GM23338 (cell line): Measurements from ENCODE around the gene TRAF3. TPM values are rescaled to one million over a fixed set of nuclear protein-coding genes. Genes with fewer than 3 reads are reported as not detected.

Experiments used
- ATAC-seq: fragments of 200-7000 bp; cut with Tn5 transposase; 3 replicates; pipeline ENCODE4 v1.9.1; 2020
- DNase-seq: peaks from one replicate; pipeline ENCODE4 v3.0.0-alpha.2; 2015; ENCODE audit warnings: low spot score
- H2AFZ ChIP-seq: fragments of 200-600 bp; sonication (generic); 2 replicates; pipeline ENCODE4 v1.8.0; 2016; ENCODE audit warnings: antibody characterized with exemption, mild to moderate bottlenecking, moderate library complexity
- H3F3A ChIP-seq: fragments of 200-600 bp; sonication (generic); replicated peaks from 2 replicates; pipeline ENCODE4 v1.8.0; 2017; ENCODE audit warnings: antibody characterized with exemption, mixed run types, low read depth
- H3K27ac ChIP-seq: fragments of 200-600 bp; sonication (generic); 2 replicates; pipeline ENCODE4 v1.6.1; 2016; ENCODE audit warnings: low read depth
- H3K27me3 ChIP-seq: fragments of 200-600 bp; sonication (generic); 2 replicates; pipeline ENCODE4 v1.8.0; 2016; ENCODE audit warnings: mild to moderate bottlenecking, mixed run types, moderate library complexity; ENCODE audit not compliant: insufficient read depth
- H3K36me3 ChIP-seq: fragments of 200-600 bp; sonication (generic); 2 replicates; pipeline ENCODE4 v1.8.0; 2016; ENCODE audit warnings: mild to moderate bottlenecking; ENCODE audit not compliant: insufficient read depth
- H3K4me1 ChIP-seq: fragments of 200-600 bp; sonication (generic); 2 replicates; pipeline ENCODE4 v1.8.0; 2016; ENCODE audit warnings: mild to moderate bottlenecking, moderate library complexity; ENCODE audit not compliant: insufficient read depth
- H3K4me2 ChIP-seq: fragments of 200-600 bp; sonication (generic); 2 replicates; pipeline ENCODE4 v1.7.1; 2017; ENCODE audit warnings: mixed run types
- H3K4me3 ChIP-seq: fragments of 200-600 bp; sonication (generic); 2 replicates; pipeline ENCODE4 v1.6.1; 2016; ENCODE audit warnings: mixed run types
- H3K79me2 ChIP-seq: fragments of 200-600 bp; sonication (generic); replicated peaks from 2 replicates; pipeline ENCODE4 v1.8.0; 2017; ENCODE audit warnings: mild to moderate bottlenecking; ENCODE audit not compliant: insufficient read depth
- H3K9me2 ChIP-seq: fragments of 200-600 bp; sonication (generic); 2 replicates; pipeline ENCODE4 v1.8.0; 2017; ENCODE audit not compliant: insufficient read depth
- H4K20me1 ChIP-seq: fragments of 200-600 bp; sonication (generic); replicated peaks from 2 replicates; pipeline ENCODE4 v1.8.0; 2017; ENCODE audit warnings: mild to moderate bottlenecking; ENCODE audit not compliant: insufficient read depth
- H3K27ac Mint-ChIP-seq: 2 replicates; pipeline ENCODE4 v1.8.0; 2020; ENCODE audit warnings: inconsistent platforms, mild to moderate bottlenecking, moderate library complexity, mixed read lengths
- H3K27me3 Mint-ChIP-seq: 3 replicates; pipeline ENCODE4 v1.8.0; 2022; ENCODE audit warnings: low read depth, mild to moderate bottlenecking, moderate library complexity, mixed read lengths, inconsistent platforms; ENCODE audit not compliant: insufficient read depth, poor library complexity
- H3K36me3 Mint-ChIP-seq: 3 replicates; pipeline ENCODE4 v1.8.0; 2021; ENCODE audit warnings: low read depth, mild to moderate bottlenecking, inconsistent platforms, moderate library complexity, mixed read lengths
- H3K4me1 Mint-ChIP-seq: 3 replicates; pipeline ENCODE4 v1.8.0; 2020; ENCODE audit warnings: mild to moderate bottlenecking, inconsistent platforms, mixed read lengths
- H3K4me3 Mint-ChIP-seq: 3 replicates; pipeline ENCODE4 v1.8.0; 2021; ENCODE audit warnings: moderate library complexity, mild to moderate bottlenecking, inconsistent platforms, mixed read lengths
- H3K9me3 Mint-ChIP-seq: 3 replicates; pipeline ENCODE4 v1.8.0; 2020; ENCODE audit warnings: moderate library complexity, mild to moderate bottlenecking, inconsistent platforms, mixed read lengths
- JUNB ChIP-seq: IDR thresholded peaks from one replicate; pipeline ENCODE4 v1.6.1; 2016; ENCODE audit warnings: antibody characterized with exemption; ENCODE audit not compliant: unreplicated experiment
- NANOG ChIP-seq: IDR thresholded peaks from 2 replicates; pipeline ENCODE4 v1.6.1; 2016; ENCODE audit warnings: antibody characterized with exemption, borderline replicate concordance
- POLR2AphosphoS5 ChIP-seq: IDR thresholded peaks from 2 replicates; pipeline ENCODE4 v1.6.1; 2016; ENCODE audit warnings: antibody characterized with exemption, low read depth
- polyA plus RNA-seq: library from polyadenylated mRNA; unstranded; fragments of >200 nt; fragmentation: Nextera tagmentation; extraction: Ambion mirVana; gene quantifications from 2 replicates; pipeline ENCODE4 v1.2.1, GENCODE V29; 2016
- total RNA-seq: library from RNA; depleted of rRNA; stranded (reverse); fragments of >200 nt; shearing (Covaris generic); gene quantifications from 2 replicates; pipeline ENCODE4 v1.2.3, GENCODE V29; 2014
- TF ChIP-seq, protein P1 (sequence below): IDR thresholded peaks from one replicate; pipeline ENCODE4 v1.6.1; 2018; ENCODE audit warnings: antibody characterized with exemption; ENCODE audit not compliant: unreplicated experiment
- TF ChIP-seq, protein P2 (sequence below), 2 experiments: fragments of 200-600 bp in 1 of 2; sonication (generic) in 1 of 2; conservative IDR thresholded peaks; 2 replicates each; pipeline versions ENCODE4 v1.5.1 to v1.6.1; 2016 to 2017; ENCODE audit warnings: antibody characterized with exemption in 2 of 2, low read depth in 2 of 2, mild to moderate bottlenecking in 2 of 2, moderate library complexity in 1 of 2

TRAF3 gene
- total and polyA plus RNA-seq, 2 experiments from 2014 or later, result 3.7 to 9.3 TPM

DNA sequence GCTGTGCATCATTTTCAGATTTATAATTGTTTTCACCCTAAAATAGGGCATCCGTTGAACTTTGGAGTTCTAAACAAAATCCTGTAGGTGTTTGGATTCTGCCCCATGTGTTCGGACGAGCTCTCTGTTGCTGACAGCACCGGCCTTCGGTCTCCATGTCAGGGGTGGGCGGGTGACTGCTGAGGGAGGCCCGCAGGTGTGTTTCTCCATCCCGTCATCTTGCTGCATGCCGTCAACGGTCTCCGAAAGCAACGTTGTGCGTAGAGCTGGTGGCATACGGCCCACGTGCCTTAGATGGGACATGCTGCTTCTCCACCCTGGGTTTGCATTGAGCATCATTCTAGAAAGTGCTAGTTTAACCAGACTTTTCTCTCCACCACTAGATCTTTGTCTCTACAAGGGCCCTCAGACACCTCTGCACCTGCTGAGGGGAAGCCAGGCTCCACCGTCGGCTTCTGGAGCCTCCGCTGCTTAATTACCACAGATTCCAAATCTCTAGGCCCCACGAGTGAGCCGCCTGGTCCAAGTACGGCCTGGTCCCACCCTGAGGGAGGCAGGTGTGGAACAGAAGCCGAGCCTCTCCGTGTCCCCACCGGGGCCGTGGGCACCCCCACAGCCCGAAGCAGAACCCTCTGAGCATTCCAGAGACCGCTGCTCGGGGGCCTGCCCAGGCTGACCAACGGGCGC is 129.5 kb downstream of the TRAF3 start:
- no peak for ATAC-seq
- no peak overlapping the region for H3K27ac Mint-ChIP-seq
- peaks cover 39% of the 10 kb centered on the region for H3K36me3 Mint-ChIP-seq

DNA sequence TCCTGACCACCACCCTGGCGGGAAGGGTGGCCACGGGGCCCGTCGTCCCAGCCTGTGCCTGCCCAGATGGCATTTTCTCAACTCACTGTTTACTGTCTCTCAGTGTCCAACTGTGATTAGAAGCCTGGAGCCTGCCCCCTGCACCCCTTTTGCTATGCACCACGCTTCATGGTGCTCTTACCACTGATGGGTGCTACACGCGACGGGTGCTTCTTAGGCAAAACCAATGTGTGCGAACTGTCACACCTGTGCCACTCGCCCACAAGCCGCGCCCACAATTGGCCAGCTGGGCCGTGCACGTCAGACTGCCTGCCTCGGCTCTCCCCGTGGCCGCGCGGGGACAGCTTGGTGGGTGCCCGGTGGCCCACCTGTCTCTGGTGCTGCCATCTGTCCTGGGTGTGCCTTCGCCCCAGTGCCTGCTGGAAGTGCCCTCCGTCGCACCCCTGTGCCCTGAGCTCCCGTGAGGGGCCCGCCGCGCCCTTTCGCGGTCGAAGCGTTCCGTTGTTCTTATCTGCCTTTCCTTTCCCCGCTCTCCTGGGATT is 130.1 kb downstream of the TRAF3 start:
- Mint-ChIP-seq H3K4me1 (no peaks in the 10 kb centered on the region; the same call in 2 of the 3 replicates), H3K4me3 (no peak overlapping the region), H3K27me3 (no peaks in the 10 kb centered on the region), H3K9me3 (peaks cover 23% of the 10 kb centered on the region), H3K27ac (no peak overlapping the region), H3K36me3 (peaks cover 39% of the 10 kb centered on the region)
- ATAC-seq, result no peak
- H2AFZ ChIP-seq, result no peak overlapping the region
- H3K79me2 ChIP-seq, result no peaks in the 10 kb centered on the region
- no peaks in the 10 kb centered on the region for H3K27me3 ChIP-seq
- no peak overlapping the region for H3K27ac ChIP-seq
- H4K20me1 ChIP-seq, result no peaks in the 10 kb centered on the region
- H3K9me2 ChIP-seq, result no peaks in the 10 kb centered on the region
- DNase-seq, result no peak
- no peaks in the 10 kb centered on the region for H3K4me1 ChIP-seq
- H3K4me2 ChIP-seq, result no peak overlapping the region
- H3K4me3 ChIP-seq, result no peak overlapping the region
- H3F3A ChIP-seq, result 0 out of 2 replicates have a peak, but pooled peaks cover 7% of the 10 kb centered on the region
- H3K36me3 ChIP-seq, result no peaks in the 10 kb centered on the region
- no peak for TF ChIP-seq POLR2AphosphoS5
- TF ChIP-seq JUNB, result no peak

More for the DNA sequence above, 129.5 kb downstream of the TRAF3 start:
- no peak for DNase-seq
- Histone ChIP-seq H2AFZ (no peak overlapping the region), H3K4me1 (no peaks in the 10 kb centered on the region), H3K36me3 (no peaks in the 10 kb centered on the region), H3K4me2 (no peak overlapping the region), H3K27ac (no peak overlapping the region), H3K27me3 (no peaks in the 10 kb centered on the region), H3F3A (0 out of 2 replicates have a peak, but pooled peaks cover 7% of the 10 kb centered on the region), H3K4me3 (no peak overlapping the region), H3K9me2 (no peaks in the 10 kb centered on the region), H4K20me1 (no peaks in the 10 kb centered on the region), H3K79me2 (no peaks in the 10 kb centered on the region)
- Mint-ChIP-seq H3K9me3 (peaks cover 23% of the 10 kb centered on the region), H3K4me1 (no peaks in the 10 kb centered on the region; the same call in 2 of the 3 replicates), H3K27me3 (no peaks in the 10 kb centered on the region), H3K4me3 (no peak overlapping the region)
- no peak for TF ChIP-seq JUNB
- TF ChIP-seq, protein P1, sequence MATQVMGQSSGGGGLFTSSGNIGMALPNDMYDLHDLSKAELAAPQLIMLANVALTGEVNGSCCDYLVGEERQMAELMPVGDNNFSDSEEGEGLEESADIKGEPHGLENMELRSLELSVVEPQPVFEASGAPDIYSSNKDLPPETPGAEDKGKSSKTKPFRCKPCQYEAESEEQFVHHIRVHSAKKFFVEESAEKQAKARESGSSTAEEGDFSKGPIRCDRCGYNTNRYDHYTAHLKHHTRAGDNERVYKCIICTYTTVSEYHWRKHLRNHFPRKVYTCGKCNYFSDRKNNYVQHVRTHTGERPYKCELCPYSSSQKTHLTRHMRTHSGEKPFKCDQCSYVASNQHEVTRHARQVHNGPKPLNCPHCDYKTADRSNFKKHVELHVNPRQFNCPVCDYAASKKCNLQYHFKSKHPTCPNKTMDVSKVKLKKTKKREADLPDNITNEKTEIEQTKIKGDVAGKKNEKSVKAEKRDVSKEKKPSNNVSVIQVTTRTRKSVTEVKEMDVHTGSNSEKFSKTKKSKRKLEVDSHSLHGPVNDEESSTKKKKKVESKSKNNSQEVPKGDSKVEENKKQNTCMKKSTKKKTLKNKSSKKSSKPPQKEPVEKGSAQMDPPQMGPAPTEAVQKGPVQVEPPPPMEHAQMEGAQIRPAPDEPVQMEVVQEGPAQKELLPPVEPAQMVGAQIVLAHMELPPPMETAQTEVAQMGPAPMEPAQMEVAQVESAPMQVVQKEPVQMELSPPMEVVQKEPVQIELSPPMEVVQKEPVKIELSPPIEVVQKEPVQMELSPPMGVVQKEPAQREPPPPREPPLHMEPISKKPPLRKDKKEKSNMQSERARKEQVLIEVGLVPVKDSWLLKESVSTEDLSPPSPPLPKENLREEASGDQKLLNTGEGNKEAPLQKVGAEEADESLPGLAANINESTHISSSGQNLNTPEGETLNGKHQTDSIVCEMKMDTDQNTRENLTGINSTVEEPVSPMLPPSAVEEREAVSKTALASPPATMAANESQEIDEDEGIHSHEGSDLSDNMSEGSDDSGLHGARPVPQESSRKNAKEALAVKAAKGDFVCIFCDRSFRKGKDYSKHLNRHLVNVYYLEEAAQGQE, result no peak
- no peak for TF ChIP-seq POLR2AphosphoS5
- no peak for TF ChIP-seq NANOG
- TF ChIP-seq, protein P2, sequence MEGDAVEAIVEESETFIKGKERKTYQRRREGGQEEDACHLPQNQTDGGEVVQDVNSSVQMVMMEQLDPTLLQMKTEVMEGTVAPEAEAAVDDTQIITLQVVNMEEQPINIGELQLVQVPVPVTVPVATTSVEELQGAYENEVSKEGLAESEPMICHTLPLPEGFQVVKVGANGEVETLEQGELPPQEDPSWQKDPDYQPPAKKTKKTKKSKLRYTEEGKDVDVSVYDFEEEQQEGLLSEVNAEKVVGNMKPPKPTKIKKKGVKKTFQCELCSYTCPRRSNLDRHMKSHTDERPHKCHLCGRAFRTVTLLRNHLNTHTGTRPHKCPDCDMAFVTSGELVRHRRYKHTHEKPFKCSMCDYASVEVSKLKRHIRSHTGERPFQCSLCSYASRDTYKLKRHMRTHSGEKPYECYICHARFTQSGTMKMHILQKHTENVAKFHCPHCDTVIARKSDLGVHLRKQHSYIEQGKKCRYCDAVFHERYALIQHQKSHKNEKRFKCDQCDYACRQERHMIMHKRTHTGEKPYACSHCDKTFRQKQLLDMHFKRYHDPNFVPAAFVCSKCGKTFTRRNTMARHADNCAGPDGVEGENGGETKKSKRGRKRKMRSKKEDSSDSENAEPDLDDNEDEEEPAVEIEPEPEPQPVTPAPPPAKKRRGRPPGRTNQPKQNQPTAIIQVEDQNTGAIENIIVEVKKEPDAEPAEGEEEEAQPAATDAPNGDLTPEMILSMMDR (conservative IDR thresholded peaks at IDR 0.05; ENCODE audit: low read depth in 2 of 2), result no peak
